NCI-H2081 treated with DMSO at 0.1 percent for 48 hours (cell line): ENCODE data around the gene PLN.

ENCODE experiments used
- DNase-seq: peaks from one replicate; lab custom pipeline; 2025; lab: John Stamatoyannopoulos, UW

PLN gene

DNA sequence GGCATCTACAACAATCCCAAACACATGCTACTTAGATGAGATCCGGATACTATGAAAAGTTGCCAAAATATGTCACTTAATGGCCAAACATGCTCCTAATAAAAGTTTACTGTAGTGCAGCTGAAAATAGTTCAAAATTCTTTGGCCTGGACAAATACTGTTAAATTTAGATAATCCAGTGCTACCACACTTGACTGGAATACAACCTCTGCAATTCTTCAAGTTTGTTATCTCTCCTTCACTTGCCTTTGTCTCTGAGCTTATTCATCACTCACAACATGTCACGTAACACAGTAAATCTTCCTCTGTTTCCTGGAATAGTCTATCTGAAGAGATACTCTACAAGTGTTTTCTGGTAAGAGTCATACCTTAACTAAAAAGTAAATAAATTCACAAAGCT, 10.5 kb upstream of the PLN start:
- no peak for DNase-seq

DNA sequence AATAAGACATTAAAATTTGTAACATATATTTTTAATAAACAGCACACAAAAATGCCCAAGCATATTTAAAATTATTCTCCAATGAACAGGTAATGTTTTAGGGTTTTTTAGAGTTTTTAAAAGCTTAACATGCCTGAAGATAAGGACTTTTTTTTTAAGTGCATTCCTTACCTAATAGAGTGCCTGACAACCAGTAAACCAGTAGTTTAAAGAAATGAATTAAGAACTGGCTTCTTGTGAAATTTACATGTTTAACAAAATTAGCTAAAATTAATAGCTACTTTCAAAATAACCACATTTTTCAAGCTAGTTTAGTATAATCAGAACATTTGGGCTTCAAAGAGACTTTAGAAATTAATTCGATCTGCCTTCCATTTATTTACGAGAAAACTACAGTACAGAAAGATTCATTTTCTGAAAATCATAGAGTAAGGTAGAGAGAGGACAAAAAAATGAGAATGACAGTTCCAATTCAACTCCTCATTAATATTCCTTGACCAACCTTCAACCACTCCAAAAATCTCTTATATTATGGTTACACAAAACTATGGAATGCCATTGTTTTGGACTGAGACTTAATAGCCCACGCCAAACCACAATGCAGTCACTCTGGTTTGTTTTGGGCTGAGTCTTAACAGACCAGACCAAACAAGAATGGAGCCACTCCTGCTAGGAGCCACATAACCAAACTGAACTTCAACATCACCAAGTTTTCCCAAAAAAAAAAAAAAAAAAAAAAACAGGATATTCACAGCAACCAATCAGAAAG, 5.7 kb upstream of the PLN start:
- DNase-seq: no peak

DNA sequence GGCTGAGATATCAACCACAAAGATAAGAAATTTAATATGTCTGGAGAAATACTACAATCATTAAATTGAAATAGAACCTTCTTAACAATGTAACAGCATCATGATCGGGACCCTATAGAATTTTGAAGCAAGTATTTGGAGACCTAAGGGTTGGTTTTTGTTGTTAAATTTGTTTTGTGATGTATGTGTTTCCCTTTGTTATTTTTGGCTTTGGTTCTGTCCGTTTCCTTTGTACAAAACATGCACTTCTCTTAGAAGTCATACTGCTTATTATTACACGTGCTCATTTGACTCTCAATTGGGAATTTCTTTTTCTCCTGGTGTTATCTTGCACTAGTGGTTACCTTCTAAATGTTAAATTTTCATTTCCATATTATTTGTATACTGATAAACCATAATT, 4.0 kb upstream of the PLN start:
- no peak for DNase-seq

DNA sequence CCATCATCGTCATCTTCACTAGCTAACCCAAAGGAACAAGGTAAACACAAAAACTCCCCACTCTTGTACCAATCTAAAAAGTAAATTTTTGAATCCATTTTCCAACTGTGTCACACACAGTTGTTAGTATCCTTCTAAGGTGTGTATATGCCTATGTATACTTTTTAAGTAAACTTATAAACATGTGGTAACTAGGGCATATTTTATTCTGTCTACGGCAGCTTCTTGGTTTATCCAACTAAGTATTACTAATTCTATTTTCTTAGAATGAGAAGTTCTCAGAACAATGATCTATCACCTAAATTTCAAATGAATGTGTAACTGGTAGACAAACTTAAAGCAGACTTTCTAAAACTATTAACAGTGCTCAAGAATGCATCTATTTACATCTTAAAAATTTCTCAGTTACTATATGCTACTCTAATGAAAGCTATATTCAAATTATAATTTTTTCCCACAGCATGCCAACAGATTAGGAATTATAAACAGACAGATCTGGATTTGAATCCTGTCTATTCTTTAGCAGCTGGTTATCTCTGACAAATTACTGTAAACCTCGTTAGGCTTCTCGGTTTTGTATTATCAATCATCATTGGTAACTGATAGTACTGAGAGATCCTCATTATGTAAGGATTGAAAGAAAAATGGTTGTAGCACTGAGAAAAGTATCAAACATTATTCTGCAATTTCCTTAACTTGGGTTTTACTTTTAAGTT, 1.8 kb upstream of the PLN start:
- no peak for DNase-seq

DNA sequence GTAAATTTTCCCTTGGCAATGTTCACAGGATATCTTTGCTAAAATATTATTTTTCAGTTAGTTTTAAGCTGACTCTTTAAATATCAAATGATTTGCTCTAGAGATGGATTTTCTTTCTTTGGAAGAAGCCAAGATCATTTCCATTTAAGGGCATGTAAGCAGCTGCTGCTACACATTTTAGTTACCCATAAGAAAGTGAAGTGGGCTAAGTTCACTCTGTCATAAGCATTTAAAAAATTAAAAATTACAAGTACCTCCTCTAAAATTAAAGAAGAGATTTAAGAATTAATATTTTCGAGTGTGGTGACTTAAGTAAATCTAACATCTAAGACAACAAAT, 1.2 kb upstream of the PLN start:
- DNase-seq: no peak

DNA sequence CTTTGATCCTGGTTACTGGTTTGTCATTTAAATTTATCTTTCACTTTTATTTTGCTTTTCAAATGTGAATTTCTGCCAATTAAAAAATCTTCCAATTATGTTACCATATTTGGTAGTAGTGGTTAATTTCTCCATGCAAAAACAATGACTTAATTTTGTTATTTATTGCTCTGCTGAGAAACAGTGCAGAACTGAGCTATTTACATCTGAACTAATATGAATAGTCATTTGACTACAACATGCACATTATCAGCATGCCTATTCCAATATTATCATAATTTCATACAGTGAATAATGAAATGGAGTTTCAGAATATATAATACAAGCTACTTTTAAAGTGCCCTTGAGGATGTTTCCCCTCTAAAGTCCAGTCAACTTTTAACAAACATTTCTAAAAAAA, 517 bp downstream of the PLN start:
- DNase-seq: no peak

DNA sequence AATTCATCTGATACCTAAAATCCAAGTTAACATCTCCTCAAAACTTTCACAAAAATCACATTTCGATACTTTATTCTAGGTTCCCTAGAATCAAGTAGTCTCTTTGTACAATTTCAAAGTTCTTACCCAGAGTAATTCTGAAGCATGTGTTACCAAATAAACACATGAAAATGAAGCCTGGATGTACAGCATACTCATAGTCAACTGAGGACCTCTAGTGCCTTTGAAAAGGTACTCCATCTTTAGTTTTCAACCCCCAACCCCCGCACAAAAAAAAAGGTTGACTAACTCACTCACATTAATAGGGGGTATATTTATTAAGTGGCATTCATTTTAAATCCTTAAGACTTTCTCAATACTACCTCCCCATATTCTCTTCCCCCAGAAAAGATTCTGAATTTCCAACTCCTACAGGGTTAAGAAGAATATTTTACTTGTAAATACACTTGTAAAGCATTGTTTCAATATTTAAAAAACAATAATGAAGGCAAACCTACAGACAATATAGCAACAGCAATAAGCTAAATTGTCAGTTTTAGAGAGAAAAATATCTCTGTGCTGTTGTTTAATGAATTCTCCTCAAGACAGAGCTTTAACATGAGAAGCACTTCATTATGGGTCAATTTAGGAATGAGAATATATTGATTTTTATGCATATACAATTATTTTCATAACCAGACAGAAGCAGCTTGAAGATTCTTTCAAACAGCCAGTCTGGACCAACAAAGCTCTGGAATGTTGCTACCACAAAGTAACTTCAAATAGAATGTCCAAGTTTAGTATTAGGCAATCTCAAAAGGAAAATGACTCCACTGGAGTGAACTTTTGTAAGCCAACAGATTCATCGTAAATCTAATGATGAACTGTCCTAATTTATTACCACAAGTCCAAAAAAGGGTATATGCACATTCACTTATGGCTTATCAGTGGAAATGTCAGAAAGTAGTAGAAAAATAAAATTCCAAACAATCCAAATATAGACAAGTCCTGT, 3.3 kb downstream of the PLN start:
- peak; percentile 14 for DNase-seq

DNA sequence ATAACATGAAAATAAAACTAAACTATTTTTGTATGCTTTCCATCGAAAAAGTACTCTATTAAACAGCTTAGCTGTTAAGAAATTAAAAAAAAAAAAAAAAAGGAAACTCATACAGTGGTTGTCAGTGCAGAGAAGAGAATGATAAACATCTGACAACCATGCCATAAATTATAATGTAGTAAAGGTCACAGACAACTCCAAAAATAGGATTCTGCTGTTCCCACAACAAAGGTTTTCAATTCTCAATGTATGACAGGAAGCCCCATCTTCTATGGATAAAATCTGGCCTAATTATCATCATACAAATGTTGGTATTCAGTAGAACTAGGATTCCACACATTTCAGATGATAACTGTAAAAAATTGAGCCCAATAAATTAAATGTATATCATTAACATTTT, 5.0 kb downstream of the PLN start:
- DNase-seq: no peak

DNA sequence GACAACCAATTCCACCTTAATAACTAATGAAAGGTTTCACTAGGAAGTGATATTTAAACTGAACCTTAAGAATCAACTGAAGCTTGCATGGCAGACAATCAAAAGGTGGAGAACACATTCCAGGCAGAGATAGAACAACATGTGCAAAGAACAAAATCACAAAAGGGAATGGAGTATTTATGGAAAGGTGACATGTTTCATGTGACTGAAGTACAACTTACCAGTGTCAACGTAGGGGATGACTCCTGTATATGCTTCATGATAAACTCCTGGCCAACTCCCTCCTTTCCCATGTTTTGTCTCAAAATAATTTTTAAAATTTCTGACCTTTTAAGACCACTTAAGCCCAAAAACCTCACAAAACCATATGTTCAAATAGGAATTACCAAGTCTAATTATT, 6.6 kb downstream of the PLN start:
- DNase-seq: no peak

DNA sequence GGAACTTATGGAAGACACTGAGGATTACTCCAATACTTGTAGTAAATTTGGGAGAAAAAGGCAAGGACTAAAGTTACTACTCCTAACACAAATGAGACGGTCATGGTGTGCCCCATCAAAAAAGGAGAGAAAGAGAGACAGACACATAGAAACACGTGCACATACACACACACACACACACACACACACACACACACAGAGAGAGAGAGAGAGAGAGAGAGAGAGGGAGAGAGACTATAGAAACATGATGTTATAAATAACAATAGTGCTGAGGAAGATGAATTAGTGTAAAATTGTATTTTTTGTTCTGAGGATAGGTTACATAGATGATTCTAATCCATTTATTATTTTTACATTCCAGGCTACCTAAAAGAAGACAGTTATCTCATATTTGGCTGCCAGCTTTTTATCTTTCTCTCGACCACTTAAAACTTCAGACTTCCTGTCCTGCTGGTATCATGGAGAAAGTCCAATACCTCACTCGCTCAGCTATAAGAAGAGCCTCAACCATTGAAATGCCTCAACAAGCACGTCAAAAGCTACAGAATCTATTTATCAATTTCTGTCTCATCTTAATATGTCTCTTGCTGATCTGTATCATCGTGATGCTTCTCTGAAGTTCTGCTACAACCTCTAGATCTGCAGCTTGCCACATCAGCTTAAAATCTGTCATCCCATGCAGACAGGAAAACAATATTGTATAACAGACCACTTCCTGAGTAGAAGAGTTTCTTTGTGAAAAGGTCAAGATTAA, 10.5 kb downstream of the PLN start:
- DNase-seq: no peak

DNA sequence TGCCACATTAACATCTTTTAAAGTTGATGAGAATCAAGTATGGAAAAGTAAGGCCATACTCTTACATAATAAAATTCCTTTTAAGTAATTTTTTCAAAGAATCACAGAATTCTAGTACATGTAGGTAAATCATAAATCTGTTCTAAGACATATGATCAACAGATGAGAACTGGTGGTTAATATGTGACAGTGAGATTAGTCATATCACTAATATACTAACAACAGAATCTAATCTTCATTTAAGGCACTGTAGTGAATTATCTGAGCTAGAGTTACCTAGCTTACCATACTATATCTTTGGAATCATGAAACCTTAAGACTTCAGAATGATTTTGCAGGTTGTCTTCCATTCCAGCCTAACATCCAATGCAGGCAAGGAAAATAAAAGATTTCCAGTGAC, 11.6 kb downstream of the PLN start:
- no peak for DNase-seq

DNA sequence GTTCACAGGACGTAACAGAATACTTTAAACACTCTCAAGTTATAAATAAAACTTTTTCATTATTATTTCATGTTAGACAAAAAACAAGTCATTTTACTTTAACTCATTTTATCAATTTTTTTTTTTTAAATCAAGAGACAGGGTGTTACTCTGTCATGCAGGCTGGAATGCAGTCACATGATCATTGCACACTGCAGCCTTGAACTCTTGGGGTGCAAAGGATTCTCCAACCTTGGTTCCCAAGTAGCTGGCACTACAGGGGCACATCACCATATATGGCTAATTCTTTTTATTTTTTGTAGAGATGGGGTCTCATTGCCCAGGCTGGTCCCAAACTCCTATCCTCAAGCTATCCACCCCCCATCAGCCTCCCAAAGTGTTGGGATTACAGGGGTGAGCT, 14.2 kb downstream of the PLN start:
- no peak for DNase-seq

DNA sequence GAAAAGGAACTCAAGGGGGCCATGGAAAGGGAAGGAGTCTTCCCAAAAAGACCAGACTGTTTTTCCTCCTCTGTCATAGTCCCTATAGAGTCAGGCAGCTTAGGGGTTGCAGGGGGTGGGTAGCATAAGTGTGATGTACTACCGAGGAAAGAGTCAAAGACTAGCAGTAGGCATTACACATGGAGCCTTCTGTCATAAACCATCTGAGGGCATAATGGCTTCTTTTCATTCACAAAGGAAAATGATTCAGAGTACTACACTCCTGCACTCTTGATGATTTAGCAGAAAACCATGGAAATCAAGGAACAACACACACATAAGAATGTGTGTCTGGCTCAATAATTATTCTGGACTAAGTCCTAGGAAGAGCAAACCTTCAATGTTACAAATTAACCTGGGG, 14.9 kb downstream of the PLN start:
- no peak for DNase-seq

DNA sequence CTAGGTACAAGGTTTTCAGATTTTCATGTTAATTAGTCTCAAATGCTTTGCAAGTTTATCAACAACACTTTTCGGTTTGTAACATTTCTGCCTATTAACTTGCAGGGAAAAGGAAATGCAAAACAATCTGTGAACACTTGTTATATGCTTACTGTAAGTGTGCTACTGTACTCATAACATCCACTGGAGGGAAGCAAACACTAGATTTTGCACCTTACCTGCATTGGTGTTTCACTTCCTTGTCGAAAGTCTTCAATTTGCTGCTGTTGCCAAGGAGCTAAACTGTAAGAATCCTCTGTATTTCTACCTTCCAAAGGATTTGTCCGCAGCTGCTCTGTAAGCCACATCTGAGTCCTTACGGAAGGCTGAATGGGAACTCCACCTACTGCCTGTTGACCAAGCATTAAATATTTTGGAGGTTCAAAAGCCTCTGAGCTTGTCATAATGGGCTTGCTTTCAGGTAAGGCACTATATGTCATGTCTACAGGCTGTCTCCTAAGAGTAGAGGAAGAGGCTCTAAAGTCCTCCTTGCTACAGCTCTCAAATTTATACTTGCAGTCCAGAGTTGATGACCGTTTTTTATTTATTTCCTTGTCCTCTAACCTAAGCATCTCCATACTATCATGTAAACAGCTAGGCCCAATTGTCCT, 17.3 kb downstream of the PLN start:
- DNase-seq: no peak

DNA sequence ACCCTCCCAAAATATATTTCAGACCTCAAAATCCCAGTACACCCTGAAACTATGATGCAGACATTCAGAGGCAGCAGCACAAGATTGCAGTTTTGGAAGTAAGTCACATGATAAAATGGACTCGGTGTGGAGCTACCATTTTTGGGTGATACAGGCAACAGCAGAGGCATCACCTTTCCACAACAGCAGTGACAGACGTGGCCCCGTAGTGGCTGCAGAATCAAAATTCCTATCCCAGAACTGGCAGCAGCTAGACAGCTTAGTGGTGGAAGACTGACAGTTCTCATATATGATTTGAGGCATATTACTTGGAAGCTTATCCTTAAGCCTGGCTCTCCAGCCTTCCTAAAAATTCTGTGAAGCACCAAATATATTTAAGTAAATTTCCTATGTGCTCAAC, 19.9 kb downstream of the PLN start:
- DNase-seq: no peak

DNA sequence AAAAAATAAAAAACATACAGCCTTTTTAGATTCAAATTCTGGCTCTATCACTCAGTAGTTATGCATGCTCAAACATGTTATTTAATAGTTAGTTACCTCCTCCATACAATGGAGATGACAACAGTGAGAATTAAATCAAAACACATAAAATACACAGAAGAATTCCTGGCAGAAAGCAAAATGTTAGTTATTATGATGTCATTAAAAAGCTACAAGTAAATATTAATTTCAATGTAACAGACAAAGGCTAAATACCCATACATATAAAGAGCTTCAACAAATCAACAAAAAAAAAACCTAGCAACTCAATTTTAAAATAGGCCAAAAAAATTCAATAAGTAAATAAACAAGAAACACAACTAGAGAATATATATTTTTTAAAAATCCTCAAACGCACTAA, 21.4 kb downstream of the PLN start:
- no peak for DNase-seq

DNA sequence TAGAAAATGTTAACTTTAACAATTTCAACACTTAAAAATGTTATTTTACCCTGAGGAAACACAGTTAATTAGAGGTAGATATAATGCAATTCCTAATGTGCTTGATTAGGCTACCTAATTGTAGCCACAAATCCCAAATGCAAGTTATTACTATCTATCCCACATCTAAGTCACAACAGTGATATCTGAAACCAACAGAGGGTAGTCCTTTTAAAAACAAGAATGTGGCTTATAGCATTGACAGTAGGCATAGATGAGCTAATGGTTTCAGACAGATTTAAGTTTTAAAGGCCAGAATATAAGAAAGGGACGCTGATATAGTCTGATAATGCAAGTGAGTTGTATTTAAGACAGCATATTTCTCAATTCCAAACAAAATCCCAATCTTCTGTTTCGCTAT, 23.0 kb downstream of the PLN start:
- no peak for DNase-seq

DNA sequence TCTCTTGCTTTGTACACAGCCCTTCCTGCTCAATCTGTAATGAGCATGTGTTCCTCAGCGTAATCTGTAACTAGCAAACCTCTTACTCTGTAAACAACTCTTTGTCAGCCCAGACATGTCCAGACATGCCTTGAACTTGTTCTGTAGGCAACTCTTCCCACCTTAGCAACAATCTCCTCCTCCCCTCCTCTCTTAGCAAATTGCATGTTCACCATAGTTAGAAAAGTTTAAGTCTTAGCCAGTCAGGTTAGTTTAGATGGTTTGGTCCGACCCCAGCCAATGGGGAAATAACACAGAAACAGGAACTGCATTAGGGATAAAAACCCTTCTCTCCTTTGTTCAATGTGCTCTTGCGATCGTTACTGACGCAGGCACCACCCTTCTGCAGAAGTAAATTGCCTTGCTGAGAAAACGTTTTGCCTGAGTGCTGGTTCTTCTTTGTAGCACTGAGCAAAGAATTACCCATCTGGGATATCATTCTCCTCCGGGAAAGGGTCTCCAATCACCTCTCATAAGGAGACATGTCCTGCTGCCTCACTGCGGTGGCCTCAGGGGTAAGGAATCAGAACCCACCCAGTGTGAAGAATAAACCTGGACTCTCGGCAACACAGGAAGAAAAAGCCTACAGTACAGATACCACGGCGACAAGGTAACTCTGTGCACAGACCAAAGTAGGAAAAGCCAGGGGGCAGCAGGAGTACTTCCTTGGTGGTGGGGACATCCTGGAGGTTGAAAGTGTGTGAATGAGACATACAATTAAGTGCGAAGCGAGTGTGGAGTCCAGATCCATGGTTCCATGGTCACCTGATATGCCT, 26.2 kb downstream of the PLN start:
- no peak for DNase-seq

DNA sequence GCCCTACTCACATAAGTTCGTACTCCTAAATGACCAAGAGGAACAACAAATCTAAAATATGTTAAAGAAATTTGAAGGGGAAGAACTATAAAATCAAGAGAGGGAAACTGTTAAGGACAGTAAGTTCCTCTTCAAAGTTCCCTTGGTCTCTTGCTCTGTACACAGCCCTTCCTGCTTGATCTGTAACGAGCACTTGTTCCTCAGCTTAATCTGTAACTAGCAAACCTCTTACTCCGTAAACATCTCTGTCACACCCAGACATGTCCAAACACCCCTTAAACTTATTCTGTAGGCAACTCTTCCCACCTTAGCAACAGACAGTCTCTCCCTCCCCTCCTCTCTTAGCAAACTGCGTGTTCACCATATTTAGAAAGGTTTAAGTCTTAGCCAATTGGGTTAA, 29.9 kb downstream of the PLN start:
- no peak for DNase-seq

DNA sequence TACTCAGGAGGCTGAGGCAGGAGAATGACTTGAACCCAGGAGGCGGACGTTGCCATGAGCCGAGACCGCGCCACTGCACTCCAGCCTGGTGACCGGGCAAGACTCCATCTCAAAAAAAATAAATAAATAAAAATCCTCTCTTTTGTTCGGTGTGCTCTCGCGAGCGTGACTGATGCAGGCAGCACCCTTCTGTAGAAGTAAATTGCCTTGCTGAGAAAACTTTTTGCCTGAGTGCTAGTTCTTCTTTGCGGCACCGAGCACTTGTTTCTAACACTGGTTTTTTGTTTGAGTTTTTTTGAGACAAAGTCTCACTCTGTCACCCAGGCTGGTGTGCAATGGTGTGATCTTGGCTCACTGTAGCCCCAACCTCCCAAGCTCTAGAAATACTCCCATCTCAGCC, 30.5 kb downstream of the PLN start:
- no peak for DNase-seq

DNA sequence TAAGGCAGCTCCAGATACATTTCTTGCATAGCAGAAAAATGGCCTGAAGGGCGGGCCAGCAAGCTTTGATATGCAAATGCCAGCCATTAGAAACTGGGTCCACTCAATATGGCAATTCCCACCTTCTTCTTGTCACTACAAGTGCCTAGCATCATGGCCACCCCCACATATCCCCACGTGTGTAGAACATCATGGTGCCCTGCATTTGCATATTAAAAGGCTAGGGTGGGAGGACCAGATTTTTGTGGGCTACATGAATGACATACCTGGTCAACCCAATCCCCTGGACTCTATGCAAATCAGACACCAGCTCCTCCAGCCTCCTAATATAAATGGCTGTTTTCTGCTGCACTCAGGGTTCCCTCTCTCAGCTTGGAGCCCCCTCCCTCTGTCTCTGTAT, 31.7 kb downstream of the PLN start:
- no peak for DNase-seq
